Stimulated activated CD4-positive, alpha-beta T cell treated with anti-CD3 and anti-CD28 coated beads, TNF-alpha, amount 100 ng/mL, for 24 hours (primary cell): ENCODE results near the gene MAMDC4.
"Not testable (repeated sequence)": the region's sequence is repeated elsewhere in the genome, so short reads cannot be mapped to it uniquely, and the experiment has no call there.

Experiments used
- DNase-seq, 3 experiments: peaks; one replicate each; pipeline ENCODE4 v3.0.0-alpha.2; 2020; ENCODE audit warnings: low read depth in 3 of 3

MAMDC4 gene

GRCh38 chr9:136851941-136852663 is at the start of gene MAMDC4:
TSS of gene MAMDC4 (plus strand) at chr9:136852346. CDS start at chr9:136852417, 71 bp downstream.
- no peak for DNase-seq

GRCh38 chr9:136803009-136803550 is 49.1 kb upstream of the MAMDC4 start:
- not testable (repeated sequence) for DNase-seq

- DNase-seq = no peak
Observed at GRCh38 chr9:136803551-136804508, 48.3 kb upstream of the MAMDC4 start.

GRCh38 chr9:136804509-136805206 is 47.5 kb upstream of the MAMDC4 start:
- no peak for DNase-seq

- no peak for DNase-seq
Observed at GRCh38 chr9:136805207-136805740, 46.9 kb upstream of the MAMDC4 start.

- DNase-seq = no peak
Observed at GRCh38 chr9:136806067-136806466, 46.1 kb upstream of the MAMDC4 start.

- no peak for DNase-seq
Observed at GRCh38 chr9:136806631-136807201, 45.4 kb upstream of the MAMDC4 start.

- peak; percentile 59 to 80 (median 72) for DNase-seq
Observed at GRCh38 chr9:136807281-136808074, 44.7 kb upstream of the MAMDC4 start, which contains the start of gene RABL6. TSS of gene RABL6 (plus strand) at chr9:136807948. CDS start at chr9:136808197, 249 bp downstream.

- peak in 1 of 3 experiments; percentile 32 for DNase-seq
Observed at GRCh38 chr9:136808075-136808805, 43.9 kb upstream of the MAMDC4 start.

GRCh38 chr9:136808806-136809158 is 43.4 kb upstream of the MAMDC4 start:
- no peak for DNase-seq

GRCh38 chr9:136814725-136815421 is 37.3 kb upstream of the MAMDC4 start:
- no peak for DNase-seq

GRCh38 chr9:136815422-136815782 is 36.7 kb upstream of the MAMDC4 start:
- DNase-seq = no peak

- no peak for DNase-seq
Observed at GRCh38 chr9:136820971-136821825, 30.9 kb upstream of the MAMDC4 start.

GRCh38 chr9:136821826-136822544 is 30.2 kb upstream of the MAMDC4 start:
- no peak for DNase-seq

- DNase-seq = no peak
Observed at GRCh38 chr9:136823136-136824046, 28.8 kb upstream of the MAMDC4 start.

- no peak for DNase-seq
Observed at GRCh38 chr9:136824496-136825225, 27.5 kb upstream of the MAMDC4 start.
